Activated CD4-positive, CD25-positive, alpha-beta regulatory T cell (primary cell): ENCODE data around the gene CYSTM1.
"Not testable (repeated sequence)": the region's sequence is repeated elsewhere in the genome, so short reads cannot be mapped to it uniquely, and the experiment has no call there.

Source experiments
- DNase-seq, 4 experiments: peaks; one replicate each; lab custom pipeline; 2025; lab: John Stamatoyannopoulos, UW

CYSTM1 gene

GRCh38 chr5:140178086-140178410, 3.1 kb downstream of the CYSTM1 start:
- no peak for DNase-seq

- DNase-seq, result no peak
Observed at GRCh38 chr5:140178482-140179116, 3.6 kb downstream of the CYSTM1 start.

- no peak for DNase-seq
Observed at GRCh38 chr5:140181002-140181483, 6.1 kb downstream of the CYSTM1 start.

- no peak for DNase-seq
Observed at GRCh38 chr5:140181525-140181924, 6.5 kb downstream of the CYSTM1 start.

- DNase-seq, result no peak
Observed at GRCh38 chr5:140182075-140182711, 7.2 kb downstream of the CYSTM1 start.

- DNase-seq, result no peak
Observed at GRCh38 chr5:140182803-140183367, 7.9 kb downstream of the CYSTM1 start.

- DNase-seq, result no peak
Observed at GRCh38 chr5:140185409-140185808, 10.4 kb downstream of the CYSTM1 start.

GRCh38 chr5:140186267-140186671, 11.3 kb downstream of the CYSTM1 start:
- DNase-seq, result no peak

- DNase-seq, result no peak
Observed at GRCh38 chr5:140189253-140189652, 14.3 kb downstream of the CYSTM1 start.

- no peak for DNase-seq
Observed at GRCh38 chr5:140189977-140190871, 15.2 kb downstream of the CYSTM1 start.

- DNase-seq, result no peak
Observed at GRCh38 chr5:140190872-140191218, 15.9 kb downstream of the CYSTM1 start.

GRCh38 chr5:140192715-140193430, 17.9 kb downstream of the CYSTM1 start:
- DNase-seq, result no peak

- DNase-seq, result no peak
Observed at GRCh38 chr5:140194662-140195061, 19.7 kb downstream of the CYSTM1 start.

- no peak for DNase-seq
Observed at GRCh38 chr5:140196115-140196814, 21.3 kb downstream of the CYSTM1 start.

GRCh38 chr5:140197023-140197422, 22.0 kb downstream of the CYSTM1 start:
- DNase-seq, result no peak

- not testable (repeated sequence) for DNase-seq
Observed at GRCh38 chr5:140198915-140199314, 23.9 kb downstream of the CYSTM1 start.

GRCh38 chr5:140202078-140202477, 27.1 kb downstream of the CYSTM1 start:
- no peak for DNase-seq

- no peak for DNase-seq
Observed at GRCh38 chr5:140202610-140203009, 27.6 kb downstream of the CYSTM1 start.

- no peak for DNase-seq
Observed at GRCh38 chr5:140205216-140205615, 30.2 kb downstream of the CYSTM1 start.

- no peak for DNase-seq
Observed at GRCh38 chr5:140205952-140206351, 31.0 kb downstream of the CYSTM1 start.

- no peak for DNase-seq
Observed at GRCh38 chr5:140207250-140207964, 32.4 kb downstream of the CYSTM1 start.
